Stimulated activated CD4-positive, alpha-beta T cell treated with anti-CD3 and anti-CD28 coated beads, Interleukin-2, amount 100 ng/mL, for 24 hours (primary cell): ENCODE measurements around the gene SLC9A7.
A peak's percentile ranks its signal among the peaks of the same experiment; 100 is the strongest.

Experiments used
- DNase-seq, 2 donors: peaks; one replicate each; pipeline ENCODE4 v3.0.0-alpha.2; 2020

Gene SLC9A7

DNA sequence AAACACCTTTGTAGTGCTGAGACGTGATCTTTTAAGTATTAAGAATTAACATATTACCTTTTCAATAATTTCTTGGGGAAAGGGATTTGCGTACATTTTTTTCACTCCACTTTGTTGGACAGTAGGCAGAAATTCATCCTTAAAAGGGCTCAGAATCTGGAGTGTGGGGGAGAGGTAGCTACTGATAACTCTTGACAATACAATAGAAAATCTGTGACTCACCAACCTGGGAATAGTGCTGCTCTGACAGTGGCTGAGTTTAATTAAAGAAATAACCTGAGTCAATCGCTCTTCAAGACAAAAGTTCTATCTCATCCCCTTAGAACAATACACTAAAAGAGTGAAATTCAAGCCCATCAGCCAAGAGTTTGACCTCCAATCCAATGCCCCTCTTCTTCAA lies 60.2 kb downstream of the SLC9A7 start:
- DNase-seq: no peak

GRCh38 chrX:46695491-46695890 lies 63.4 kb downstream of the SLC9A7 start:
- no peak for DNase-seq

GRCh38 chrX:46694549-46694948 lies 64.4 kb downstream of the SLC9A7 start:
- no peak for DNase-seq

- no peak for DNase-seq
These were observed 65.8 kb downstream of the SLC9A7 start for GRCh38 chrX:46693149-46693548.

DNA sequence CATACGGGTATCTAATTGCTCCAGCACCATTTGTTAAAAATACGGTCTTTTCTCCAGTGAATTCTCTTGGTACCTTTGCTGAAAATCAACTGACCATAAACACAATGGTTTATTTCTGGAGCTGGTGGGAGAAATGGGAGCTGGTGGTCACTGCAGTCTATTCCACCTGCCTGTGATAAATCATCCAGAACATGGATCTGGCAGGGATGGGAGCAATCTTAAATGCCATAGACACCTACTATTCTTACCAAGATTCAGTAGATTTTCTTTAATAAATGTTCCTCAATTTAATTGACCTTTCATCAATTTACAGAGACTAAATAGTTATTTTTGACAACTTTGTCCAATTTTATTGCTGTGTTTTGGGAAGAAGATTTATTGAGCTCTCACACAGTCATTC lies 68.1 kb downstream of the SLC9A7 start:
- DNase-seq: no peak

DNA sequence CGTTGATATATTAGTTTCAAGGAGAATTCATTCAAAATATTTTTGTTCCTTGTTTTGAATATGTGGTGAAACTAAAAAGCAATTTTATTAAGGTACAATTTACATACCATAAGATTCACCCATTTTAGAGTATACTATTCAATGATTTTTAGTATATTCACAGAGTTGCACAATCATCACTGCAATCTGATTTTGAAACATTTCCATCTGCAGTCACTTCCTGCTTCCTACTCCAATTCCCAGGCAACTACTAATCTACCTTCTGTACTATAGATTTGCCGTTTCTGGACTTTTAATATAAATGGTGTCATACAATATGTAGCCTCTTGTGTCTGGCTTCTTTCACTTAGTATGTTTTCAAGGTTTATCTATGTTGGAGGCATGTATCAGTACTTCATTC lies 71.3 kb downstream of the SLC9A7 start:
- DNase-seq: no peak

- DNase-seq: peak; percentile 18 to 23
These were observed 72.8 kb downstream of the SLC9A7 start for GRCh38 chrX:46686003-46686645.

GRCh38 chrX:46683048-46683447 lies 75.9 kb downstream of the SLC9A7 start:
- DNase-seq: no peak

GRCh38 chrX:46681849-46682248 lies 77.1 kb downstream of the SLC9A7 start:
- DNase-seq: no peak

GRCh38 chrX:46678232-46678631 lies 80.7 kb downstream of the SLC9A7 start:
- DNase-seq: no peak

DNA sequence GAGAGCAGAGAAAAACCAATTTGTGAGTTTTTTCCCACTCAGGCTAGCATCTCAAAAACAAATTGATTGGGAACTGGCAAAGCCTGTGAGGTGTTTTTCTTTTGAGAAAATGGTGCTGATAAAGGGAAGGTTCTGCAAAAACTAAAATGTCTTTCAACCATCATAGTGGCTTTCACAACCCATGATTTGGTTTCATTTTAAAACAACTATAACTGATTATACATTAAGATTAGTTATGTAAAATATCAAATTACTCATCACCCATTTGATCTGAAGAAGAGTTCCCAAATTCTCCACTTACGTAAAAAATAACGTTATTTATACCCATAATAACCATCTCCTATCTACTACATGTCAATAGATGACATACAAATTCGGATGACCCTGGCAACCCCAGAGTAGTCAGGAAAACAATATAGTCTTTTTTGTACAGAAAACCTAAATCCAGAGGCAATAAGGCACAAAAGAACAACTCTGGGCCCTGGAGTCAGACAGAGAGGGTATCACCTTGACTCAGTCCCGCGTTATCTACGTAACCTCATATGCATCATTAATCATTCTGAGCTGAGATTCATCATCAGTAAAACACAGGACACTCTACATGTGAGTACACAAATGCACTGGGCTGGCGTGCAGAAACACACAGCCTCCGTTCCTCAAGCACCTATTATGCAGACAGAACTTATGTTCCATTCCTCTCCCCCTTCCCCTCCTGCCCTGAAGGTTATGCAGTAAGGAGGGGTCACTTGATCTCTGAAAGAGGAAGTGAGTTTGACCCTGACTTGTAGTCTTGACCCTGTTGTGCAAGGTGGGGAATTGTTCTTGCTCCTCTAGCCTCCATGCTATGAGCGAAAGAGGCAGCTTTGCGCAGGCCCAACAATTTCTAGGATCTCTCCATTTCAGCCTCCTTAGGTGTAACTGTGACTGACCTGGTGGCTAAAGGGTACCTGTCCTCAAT lies 82.2 kb downstream of the SLC9A7 start:
- DNase-seq: no peak

DNA sequence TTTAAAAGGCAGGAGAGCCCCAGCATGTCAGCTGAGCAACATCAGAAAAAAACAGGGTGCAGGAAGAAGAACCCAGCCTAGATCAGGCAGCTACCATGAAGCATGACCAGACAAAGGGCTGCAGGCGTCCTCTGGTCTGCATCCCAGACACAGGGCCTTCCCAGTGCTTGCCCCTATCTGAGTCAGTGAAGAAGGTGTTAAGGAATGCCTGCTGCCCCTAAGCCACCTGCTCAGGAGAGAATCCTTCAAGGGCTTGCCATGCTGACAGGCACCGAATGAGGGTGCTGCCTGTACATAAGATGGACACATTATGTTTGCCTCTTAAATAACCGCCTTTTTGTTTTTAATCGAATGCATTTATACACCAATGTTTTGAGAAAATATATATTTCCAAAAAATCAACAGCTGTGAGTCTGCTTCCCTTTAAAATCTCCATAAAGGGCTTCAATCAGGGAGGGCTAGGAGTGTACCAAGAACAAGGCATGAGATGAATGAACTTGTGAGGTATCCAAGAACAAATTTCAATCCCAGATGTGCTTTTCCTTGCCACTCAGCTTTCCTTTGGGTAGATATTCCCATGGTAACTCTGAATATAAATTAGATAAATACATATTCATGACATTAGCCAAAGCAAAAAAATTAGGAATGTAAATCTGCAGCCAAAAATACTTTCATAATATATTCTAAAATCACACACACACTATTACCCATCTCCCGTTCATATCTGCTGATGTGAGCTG lies 85.1 kb downstream of the SLC9A7 start:
- DNase-seq: no peak

DNA sequence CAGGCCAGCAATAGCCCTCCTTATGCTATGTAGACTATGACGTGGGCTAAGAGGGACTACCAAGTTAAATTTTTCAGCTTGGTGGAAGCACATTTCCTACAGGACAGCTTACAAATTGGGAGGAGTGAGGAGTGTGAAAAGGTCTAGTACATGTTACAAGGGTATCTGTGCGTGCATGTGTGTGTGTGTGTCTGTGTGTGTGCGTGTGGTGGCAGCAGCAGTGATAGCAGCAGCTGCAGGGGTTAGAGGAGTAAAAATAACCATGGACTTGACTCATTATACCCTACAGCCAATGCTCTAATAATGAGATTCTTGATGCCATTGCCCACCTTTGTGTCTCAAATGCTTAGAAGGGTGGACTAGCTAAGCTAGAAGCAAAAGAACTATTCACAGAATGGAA lies 88.6 kb downstream of the SLC9A7 start:
- DNase-seq: no peak

- no peak for DNase-seq
These were observed 92.1 kb downstream of the SLC9A7 start for GRCh38 chrX:46666831-46667230.

DNA sequence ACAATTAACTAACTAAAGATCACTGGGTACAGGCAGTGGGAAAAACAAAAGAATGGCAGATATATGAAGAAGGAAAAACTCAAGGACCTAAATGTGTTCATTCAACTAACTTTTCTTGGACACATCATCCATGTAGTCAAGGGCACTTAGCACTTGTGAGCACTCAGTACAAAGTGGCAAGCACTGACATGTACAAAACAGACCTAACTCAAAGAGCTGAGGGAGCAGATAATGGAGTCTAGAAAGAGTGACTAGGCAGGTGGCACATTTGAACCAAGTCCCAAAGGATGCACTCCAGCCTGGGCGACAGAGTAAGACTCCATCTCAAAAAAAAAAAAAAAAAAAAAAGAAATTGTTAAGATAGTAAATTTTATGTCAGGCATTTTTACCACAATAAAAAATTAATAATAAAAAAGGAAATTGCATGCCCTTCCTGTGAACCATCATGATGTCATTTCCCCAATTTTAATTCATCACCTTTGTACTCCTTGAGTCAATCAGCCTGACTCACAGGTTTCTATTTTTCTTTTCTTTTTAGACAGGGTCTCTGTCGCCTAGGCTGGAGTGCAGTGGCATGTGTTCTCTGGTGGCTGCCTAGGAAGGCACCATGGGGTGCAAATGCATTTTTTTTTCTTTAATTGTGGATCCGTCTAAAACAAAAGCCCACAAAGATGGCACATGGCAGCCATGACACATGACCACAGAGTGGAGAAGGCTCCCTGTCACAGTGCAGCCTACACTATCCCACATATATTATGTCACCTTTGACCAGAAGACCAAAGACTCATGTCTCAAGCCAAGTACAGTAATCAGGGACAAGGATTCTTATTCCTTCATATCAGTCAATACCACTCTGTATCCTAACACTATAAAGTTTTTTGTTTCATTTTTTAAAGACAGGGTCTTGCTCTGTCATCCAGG lies 93.4 kb downstream of the SLC9A7 start:
- DNase-seq: peak; percentile 7 to 19

DNA sequence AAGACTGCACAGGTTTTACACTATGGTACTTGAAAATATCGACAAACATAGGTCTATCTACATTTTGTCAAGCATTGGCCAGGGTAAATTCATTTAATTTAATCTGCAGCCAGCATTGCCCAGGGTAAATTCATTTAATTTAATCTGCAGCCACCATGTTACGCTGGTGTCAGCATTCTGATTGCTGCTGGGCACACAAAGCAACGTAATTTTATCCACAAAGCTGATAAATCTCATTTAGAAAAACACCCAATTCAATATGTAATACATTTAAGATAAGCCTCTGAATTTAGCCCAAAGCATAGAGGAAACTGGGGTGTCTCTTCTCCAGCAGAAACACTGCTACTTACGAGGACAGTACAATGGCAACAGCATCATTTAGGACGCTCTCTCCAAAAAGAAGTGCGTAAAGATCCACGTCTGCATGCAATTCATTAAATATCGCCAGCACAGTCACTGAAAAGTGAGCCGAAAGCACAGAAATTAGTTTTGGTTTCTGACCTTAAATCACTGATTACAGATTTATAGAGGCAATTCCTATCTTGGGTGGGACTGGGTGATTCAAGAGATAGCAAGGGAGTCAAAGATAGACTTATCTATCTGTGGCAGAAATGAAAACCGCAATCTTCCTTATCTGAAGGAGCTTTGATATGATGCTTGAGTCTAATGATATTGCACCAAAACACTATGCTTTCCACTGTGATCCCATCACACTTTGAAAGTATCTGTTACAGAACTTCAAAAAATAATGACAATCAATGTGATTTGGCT lies 96.5 kb downstream of the SLC9A7 start:
- no peak for DNase-seq

- DNase-seq: no peak
These were observed 105.4 kb downstream of the SLC9A7 start for GRCh38 chrX:46653482-46653881.

GRCh38 chrX:46649421-46650260 lies 109.3 kb downstream of the SLC9A7 start:
- DNase-seq: no peak

DNA sequence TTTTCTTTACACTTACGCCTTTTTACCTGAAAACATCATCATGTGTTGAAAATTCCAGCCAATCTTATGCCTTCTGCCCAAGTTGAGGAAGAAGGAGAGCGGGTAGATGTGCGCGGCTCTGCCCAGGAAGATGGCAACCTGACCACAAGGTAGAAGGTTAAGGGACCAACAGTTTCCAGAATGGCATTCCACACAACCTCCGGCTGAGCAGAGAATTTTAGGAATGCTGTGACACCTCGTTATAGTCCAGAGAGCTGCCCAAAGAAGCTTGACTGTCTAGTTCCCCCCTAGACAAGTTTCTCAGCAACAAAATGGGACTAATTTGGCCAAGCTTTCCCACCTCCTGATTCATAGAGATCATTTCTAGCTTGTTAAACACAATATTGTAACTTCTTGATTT lies 110.3 kb downstream of the SLC9A7 start:
- no peak for DNase-seq

- no peak for DNase-seq
These were observed 111.7 kb downstream of the SLC9A7 start for GRCh38 chrX:46647251-46647650.

- no peak for DNase-seq
These were observed 113.3 kb downstream of the SLC9A7 start for GRCh38 chrX:46645614-46646013.
